Measurements from ENCODE around the gene DGLUCY.
"Not testable (repeated sequence)": the region's sequence is repeated elsewhere in the genome, so short reads cannot be mapped to it uniquely, and the experiment has no call there.

Gene DGLUCY

DNA sequence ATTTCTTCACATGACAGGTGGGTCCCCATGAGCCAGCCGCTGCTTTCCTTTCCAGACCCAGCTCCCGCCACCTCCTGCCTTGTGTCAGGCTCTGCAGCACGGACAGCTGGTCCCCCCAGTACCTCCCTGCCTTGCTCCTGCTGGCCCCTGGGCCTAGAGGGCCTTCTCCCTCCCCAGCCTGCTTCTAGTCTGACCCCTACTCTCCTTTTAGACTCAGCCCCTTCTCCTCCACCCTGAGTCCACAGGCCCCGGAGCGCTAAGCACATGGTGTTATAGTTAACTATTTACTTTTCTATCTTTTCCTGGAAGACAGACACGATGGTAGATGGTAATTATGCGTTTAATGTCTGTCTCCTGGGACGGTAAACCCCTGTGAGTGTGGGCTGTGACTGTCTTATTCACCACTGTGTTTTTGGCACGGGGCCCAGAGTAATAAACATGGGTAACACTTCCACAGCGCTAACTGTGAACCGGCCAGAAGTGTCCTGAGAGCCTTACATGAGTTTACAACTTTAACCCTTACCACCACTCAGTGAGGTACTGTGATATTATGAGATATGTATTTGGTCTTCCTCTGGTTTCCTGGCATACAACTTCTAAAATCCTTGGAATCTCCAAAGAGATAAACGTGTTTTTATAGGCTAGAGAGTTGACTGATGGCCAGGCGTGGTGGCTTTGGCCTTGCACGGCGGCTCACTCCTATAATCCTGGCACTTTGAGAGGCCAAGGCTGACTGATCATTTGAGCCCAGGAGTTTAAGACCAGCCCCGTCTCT is 41.2 kb downstream of the DGLUCY start:
- no peak for TF ChIP-seq CTCF (conservative IDR thresholded peaks at IDR 0.05; ENCODE audit: low read depth)
- peak; percentile 34 for DNase-seq (ENCODE audit: low spot score)
- POLR2A ChIA-PET (ENCODE audit: low non-redundant PET), result no interaction called here
- H3K27ac ChIP-seq, result peak overlapping the region; percentile 71
- CTCF ChIA-PET, result interaction anchor here (0.5 to 0.6 kb wide), 2 partner anchors 17 to 127 kb away, joined by 3 to 4 read pairs; no protein-coding TSS in a partner anchor

DNA sequence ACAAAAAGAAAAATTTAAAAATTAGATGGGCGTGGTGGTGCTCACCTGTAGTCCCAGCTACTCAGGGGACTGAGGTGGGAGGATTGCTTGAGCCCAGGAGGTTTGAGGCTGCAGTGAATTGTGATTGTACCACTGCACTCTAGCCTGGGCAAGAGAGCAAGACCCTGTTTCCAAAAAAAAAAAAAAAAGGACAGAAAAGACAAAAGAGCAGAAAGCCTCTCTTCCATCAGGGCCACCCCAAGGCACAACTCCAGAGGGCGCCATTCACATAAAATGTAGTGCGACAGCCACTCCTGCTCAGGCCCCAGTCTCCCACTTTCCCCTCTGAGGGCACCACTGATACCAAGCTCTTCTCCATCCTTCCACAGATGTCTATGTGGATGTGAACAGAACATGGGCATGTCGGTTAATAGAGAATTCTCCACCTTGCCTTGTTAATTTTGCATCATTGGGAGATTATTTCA is 41.8 kb downstream of the DGLUCY start:
- POLR2A ChIA-PET (ENCODE audit: low non-redundant PET), result no interaction called here
- CTCF ChIA-PET, result interaction anchor here (0.5 kb wide), 1 partner anchor 128 kb away, joined by 3 read pairs; no protein-coding TSS in a partner anchor
- peak overlapping the region; percentile 71 for H3K27ac ChIP-seq

GRCh38 chr14:91156142-91156666 is 42.3 kb downstream of the DGLUCY start:
- DNase-seq (ENCODE audit: low spot score); POLR2A ChIA-PET (ENCODE audit: low non-redundant PET); H3K27ac ChIP-seq: not testable (repeated sequence)
- CTCF ChIA-PET, result interaction anchor here (0.6 kb wide), 1 partner anchor 395 kb away, joined by 3 read pairs; no protein-coding TSS in a partner anchor

More for the DNA sequence above, 41.8 kb downstream of the DGLUCY start:
- TF ChIP-seq CTCF (conservative IDR thresholded peaks at IDR 0.05; ENCODE audit: low read depth), result no peak
- DNase-seq (ENCODE audit: low spot score), result no peak

DNA sequence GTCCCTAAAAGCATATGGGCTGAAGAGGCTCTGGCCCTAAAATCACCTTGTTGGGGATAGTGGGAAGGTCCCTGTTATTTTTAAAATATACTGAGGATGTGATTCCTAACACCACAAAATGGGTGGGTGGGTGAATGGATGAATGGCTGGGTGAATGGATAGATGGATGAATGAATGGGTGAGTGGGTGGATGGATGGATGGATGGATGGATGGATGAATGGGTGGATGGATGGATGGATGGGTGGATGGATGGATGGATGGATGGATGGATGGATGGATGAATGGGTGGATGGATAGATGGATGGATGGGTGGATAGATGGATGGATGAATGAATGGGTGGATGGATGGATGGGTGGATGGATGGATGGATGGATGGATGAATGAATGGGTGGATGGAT is 43.0 kb downstream of the DGLUCY start:
- H3K27ac ChIP-seq; POLR2A ChIA-PET (ENCODE audit: low non-redundant PET); DNase-seq (ENCODE audit: low spot score): not testable (repeated sequence)
- CTCF ChIA-PET, result interaction anchor here (0.5 kb wide), 1 partner anchor 16 kb away, joined by 4 read pairs; no protein-coding TSS in a partner anchor

DNA sequence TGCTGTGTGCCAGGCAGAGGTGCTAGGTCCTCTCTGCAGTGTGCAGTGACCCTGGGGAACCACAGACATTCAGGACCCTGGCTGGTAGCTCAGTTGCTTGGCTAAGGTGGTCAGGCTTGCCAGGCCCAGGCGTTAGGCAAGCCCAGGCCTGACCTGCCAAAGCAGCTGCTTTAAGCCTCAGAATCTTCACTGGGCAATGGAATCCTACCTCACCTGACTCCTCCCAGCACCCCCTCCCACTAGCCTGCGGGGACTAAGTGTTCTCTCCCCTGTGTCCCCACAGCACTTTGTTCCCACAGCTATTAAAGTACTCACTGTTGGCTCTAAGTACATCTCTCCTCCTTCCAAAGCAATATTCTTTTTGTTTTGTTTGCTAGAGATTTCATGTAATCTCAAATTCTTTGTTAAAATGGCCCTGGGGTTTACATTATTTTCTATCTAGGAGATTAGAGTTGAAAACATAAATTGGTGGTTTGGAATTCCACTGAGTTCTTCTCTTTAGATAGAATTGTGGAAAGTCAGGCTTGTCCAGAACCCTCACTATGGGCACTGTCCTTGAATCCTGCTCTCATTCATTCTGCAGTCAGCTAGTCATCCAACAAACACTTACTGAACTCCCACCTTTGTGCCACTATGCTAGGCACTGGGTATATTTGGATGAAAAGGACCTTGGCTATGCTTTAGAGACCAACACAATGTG is 44.4 kb downstream of the DGLUCY start:
- ChIA-PET POLR2A (ENCODE audit: low non-redundant PET) (interaction anchor here (0.6 kb wide), 2 partner anchors 43 to 110 kb away, joined by 3 to 5 read pairs; no protein-coding TSS in a partner anchor), CTCF (interaction anchor here (0.6 to 1.0 kb wide), 7 partner anchors 40 to 979 kb away, joined by 3 to 5 read pairs (median 3); partner anchors contain the start of gene CCDC88C)
- H3K27ac ChIP-seq, result peak overlapping the region; percentile 82
- DNase-seq (ENCODE audit: low spot score), result peak; percentile 30
- TF ChIP-seq CTCF (conservative IDR thresholded peaks at IDR 0.05; ENCODE audit: low read depth), result no peak

- DNase-seq (ENCODE audit: low spot score), result no peak
- ChIA-PET POLR2A (ENCODE audit: low non-redundant PET) (interaction anchor here (0.6 kb wide), 1 partner anchor 182 kb away, joined by 3 read pairs; no protein-coding TSS in a partner anchor), CTCF (interaction anchor here (0.6 kb wide), 1 partner anchor 9 kb away, joined by 4 read pairs; no protein-coding TSS in a partner anchor)
- peak overlapping the region; percentile 49 for H3K27ac ChIP-seq
- TF ChIP-seq CTCF (conservative IDR thresholded peaks at IDR 0.05; ENCODE audit: low read depth), result no peak
Measured at GRCh38 chr14:91159182-91159581, 45.3 kb downstream of the DGLUCY start.

DNA sequence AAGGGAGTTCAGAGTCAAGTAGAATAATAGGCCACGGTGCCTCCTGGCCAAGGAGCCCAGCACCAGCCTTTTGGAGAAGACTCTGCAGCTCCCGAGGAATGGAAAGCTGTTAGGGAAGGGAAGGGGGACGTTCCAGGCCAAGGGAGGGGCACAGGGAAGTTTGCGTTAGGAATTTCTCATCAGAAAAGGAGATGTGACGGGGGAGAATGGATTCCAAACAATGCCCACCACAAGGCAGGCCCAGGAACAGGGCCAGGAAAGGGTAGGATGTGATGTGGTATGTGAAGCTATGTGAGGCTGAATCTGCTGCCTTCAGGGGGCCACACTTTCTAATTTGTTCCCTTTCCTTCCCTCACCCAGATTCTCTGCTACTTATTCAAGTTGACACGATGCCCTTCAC is 46.0 kb downstream of the DGLUCY start:
- no peak for TF ChIP-seq CTCF (conservative IDR thresholded peaks at IDR 0.05; ENCODE audit: low read depth)
- POLR2A ChIA-PET (ENCODE audit: low non-redundant PET), result no interaction called here
- H3K27ac ChIP-seq, result no peak overlapping the region
- CTCF ChIA-PET, result interaction anchor here (0.6 to 1.1 kb wide), 2 partner anchors 8 to 13 kb away, joined by 4 to 5 read pairs; no protein-coding TSS in a partner anchor
- DNase-seq (ENCODE audit: low spot score), result no peak

Measured in RWPE1 (cell line).